Measurements from ENCODE around the gene EPS8L3.
"Not testable (repeated sequence)": the region's sequence is repeated elsewhere in the genome, so short reads cannot be mapped to it uniquely, and the experiment has no call there.

Gene EPS8L3

GRCh38 chr1:109762039-109762585 lies 1.6 kb downstream of the EPS8L3 start:
- no peak for DNase-seq

- DNase-seq, result no peak
These were observed 2.3 kb downstream of the EPS8L3 start for GRCh38 chr1:109761227-109762038.

GRCh38 chr1:109760581-109761226 lies 3.0 kb downstream of the EPS8L3 start:
- DNase-seq, result no peak

- DNase-seq, result no peak
These were observed 4.0 kb downstream of the EPS8L3 start for GRCh38 chr1:109759513-109760334.

GRCh38 chr1:109757936-109758786 lies 5.6 kb downstream of the EPS8L3 start:
- no peak for DNase-seq

- DNase-seq, result no peak
These were observed 6.7 kb downstream of the EPS8L3 start for GRCh38 chr1:109756848-109757521.

GRCh38 chr1:109756325-109756724 lies 7.4 kb downstream of the EPS8L3 start:
- DNase-seq, result not testable (repeated sequence)

GRCh38 chr1:109754738-109755137 lies 9.0 kb downstream of the EPS8L3 start:
- no peak for DNase-seq

- DNase-seq, result no peak
These were observed 12.0 kb downstream of the EPS8L3 start for GRCh38 chr1:109751531-109752260.

- no peak for DNase-seq
These were observed 12.8 kb downstream of the EPS8L3 start for GRCh38 chr1:109750920-109751319.

GRCh38 chr1:109750241-109750882 lies 13.4 kb downstream of the EPS8L3 start:
- no peak for DNase-seq

- DNase-seq, result no peak
These were observed 14.5 kb downstream of the EPS8L3 start for GRCh38 chr1:109749221-109749620.

- not testable (repeated sequence) for DNase-seq
These were observed 15.4 kb downstream of the EPS8L3 start for GRCh38 chr1:109748311-109748710.

- no peak for DNase-seq
These were observed 22.9 kb downstream of the EPS8L3 start, which contains the start of gene GSTM3 for GRCh38 chr1:109740615-109741373. Gene GSTM3, minus strand, starts transcription at chr1:109741038. Its CDS starts 751 bp downstream, at chr1:109740287.

- no peak for DNase-seq
These were observed 23.7 kb downstream of the EPS8L3 start for GRCh38 chr1:109739738-109740614.

GRCh38 chr1:109733236-109733870 lies 30.4 kb downstream of the EPS8L3 start:
- DNase-seq, result no peak

GRCh38 chr1:109732390-109732881 lies 31.3 kb downstream of the EPS8L3 start:
- no peak for DNase-seq

- DNase-seq, result no peak
These were observed 33.1 kb downstream of the EPS8L3 start for GRCh38 chr1:109730666-109731065.

Data from SIG-M5 (cell line).